Activated CD4-positive, CD25-positive, alpha-beta regulatory T cell treated with anti-CD3 and anti-CD28 coated beads, Interleukin-2, amount 50 U/mL, for 72 hours (primary cell): ENCODE data around the gene ZNF142.

Experiments
- DNase-seq: peaks from one replicate; pipeline ENCODE4 v3.0.0; 2021

ZNF142 gene

DNA sequence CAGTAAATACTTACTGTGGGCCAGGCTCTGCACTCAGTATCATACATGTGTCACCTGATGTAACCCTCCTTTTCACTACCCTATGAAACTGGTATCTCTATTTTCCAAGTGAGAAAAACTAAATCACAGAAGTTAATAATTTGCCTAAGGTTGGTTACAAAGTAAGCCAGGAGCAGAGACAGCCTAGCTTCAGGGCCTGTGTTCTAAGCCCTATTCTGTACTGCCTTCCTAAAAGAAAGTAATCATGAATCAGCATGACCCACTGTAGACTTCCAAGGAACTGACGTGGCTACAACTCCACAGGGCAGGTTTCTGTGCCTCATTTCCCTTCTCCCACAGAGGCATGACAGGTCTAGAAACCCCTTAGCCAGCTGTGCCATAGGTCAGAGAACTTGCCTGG lies 14.3 kb downstream of the ZNF142 start:
- no peak for DNase-seq

- DNase-seq, result no peak
Measured at GRCh38 chr2:218644721-218645120, 14.7 kb downstream of the ZNF142 start.

- DNase-seq, result no peak
Measured at GRCh38 chr2:218643751-218644310, 15.6 kb downstream of the ZNF142 start.

GRCh38 chr2:218642786-218643185 lies 16.6 kb downstream of the ZNF142 start:
- no peak for DNase-seq

DNA sequence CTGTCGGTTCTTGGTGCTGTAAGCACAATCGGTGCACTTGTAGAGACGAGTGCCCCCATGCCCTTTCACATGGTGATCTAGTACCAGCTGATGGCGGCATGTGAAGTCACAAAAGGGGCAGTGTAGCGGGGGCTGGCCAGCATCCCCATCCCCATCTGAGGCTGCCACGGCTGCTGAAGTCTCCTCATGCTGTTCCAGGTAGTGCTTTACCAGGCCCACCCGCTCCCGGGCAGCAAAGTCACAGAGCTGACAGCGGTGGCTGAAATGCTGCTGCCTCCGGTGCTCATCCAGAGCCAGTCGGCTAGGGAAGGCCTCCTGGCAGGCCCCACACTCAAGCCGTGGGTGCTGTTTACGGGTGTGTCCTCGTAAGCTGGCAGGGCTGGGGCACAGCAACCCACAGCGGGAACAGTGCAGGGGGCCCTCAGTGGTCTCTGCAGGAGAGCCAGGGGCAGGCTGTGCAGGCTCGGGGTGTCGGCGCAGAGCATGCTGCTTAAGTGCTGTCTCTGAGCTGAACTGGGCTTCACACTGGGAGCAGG lies 17.2 kb downstream of the ZNF142 start:
- DNase-seq, result no peak

- no peak for DNase-seq
Measured at GRCh38 chr2:218638372-218638771, 21.1 kb downstream of the ZNF142 start.

DNA sequence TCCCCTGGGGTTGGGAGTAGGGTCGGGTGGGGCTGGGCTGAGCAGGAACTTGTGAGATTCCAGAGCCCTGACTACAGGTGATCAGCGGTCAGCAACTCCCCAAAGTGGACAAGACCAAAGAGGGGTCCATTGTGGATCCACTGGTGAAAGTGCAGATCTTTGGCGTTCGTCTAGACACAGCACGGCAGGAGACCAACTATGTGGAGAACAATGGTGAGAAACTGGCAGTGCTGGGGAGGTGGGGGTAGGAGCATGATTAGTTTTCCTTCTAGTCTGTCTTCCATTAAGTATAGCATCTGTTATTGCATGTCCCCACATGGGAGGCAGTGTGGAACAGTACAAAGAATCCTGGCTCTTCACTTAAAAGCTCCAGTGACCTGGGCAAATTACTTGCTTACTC lies 23.7 kb downstream of the ZNF142 start:
- DNase-seq, result no peak

DNA sequence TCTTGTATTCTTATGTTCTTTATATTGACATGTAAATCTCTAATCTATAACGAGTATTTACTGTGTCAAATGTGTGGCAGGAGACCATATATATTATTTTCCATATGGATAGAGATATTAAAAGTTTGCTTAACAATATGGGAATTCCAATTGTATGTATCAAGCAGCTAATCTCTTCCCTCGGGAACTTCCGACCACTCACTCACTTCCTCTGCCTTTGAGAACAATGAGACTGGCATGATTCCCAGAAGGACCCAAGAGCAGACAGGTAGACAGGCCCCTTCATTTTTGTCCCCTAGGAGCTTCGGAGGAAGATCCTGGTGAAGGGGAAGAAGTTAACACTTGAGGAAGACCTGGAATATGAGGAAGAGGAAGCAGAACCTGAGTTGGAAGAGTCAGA lies 27.6 kb downstream of the ZNF142 start:
- no peak for DNase-seq

GRCh38 chr2:218627939-218628338 lies 31.5 kb downstream of the ZNF142 start:
- no peak for DNase-seq

- no peak for DNase-seq
Measured at GRCh38 chr2:218626369-218626768, 33.1 kb downstream of the ZNF142 start.

DNA sequence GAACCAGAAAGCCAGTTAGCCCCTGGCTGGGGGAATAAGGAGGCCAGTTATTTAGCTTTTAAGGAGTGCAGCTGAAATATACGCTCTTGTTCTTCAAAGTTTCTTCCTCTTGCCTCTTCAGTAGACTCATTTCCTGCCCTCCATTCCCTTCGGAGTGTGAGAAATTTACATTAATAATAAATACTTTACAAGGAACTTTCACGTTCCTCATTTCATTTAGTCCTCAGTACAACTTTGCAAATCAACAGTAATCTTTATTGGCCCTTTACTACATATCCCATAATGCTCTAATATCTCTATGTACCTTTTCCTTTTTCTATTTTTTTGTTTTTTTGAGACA lies 36.1 kb downstream of the ZNF142 start:
- no peak for DNase-seq

GRCh38 chr2:218622606-218623365 lies 36.6 kb downstream of the ZNF142 start:
- DNase-seq, result no peak

- DNase-seq, result no peak
Measured at GRCh38 chr2:218621007-218621406, 38.4 kb downstream of the ZNF142 start.

- DNase-seq, result no peak
Measured at GRCh38 chr2:218618102-218618860, 41.1 kb downstream of the ZNF142 start.

DNA sequence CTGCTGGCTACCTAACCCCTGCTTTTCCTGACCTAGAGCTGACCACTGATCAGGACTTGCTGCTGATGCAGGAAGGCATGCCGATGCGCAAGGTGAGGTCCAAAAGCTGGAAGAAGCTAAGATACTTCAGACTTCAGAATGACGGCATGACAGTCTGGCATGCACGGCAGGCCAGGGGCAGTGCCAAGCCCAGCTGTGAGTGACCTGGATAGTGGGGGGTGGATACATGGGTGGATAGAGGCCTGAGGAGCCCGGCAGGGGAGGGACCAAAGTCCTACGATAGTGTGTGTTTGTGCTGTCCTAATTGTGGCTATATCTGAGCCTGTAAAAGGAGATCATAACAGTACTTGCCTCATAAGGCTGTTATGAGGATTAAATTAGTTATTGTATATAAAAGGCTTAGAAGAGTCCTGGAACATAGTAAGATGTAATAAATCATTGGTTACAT lies 43.5 kb downstream of the ZNF142 start:
- DNase-seq, result no peak

DNA sequence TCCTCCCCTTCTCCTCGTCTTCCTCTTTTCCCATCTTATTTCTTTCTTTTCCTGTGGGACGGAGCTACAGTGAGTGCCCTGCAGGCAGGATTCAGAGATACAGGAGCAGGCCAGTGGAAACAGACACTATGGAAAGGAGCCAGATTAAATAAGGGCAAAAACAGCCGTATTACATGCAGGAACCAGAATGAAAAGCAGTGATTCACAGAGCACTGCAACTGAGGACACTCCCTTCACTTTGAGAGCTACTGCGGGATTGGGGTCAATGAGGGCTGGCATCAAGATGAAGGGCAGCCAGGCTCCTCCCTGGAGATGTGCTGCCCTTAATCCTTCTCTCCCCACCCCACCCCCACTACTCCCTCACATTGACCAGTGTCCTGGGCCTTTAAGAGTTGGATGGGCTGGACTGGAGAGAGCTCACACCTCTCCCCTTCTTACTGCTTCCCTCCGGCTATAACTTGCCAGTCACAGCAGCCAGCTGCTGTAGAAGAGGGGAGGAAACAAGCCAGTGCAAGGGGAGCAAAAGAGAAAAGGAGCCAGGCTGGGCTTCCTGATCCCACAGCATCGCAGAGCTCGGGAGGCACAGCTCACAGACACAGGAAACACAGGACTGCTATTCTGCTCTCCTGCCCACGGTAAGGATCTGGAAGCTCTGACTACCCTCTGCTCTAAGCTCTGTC lies 51.8 kb downstream of the ZNF142 start, which contains the start of gene PLCD4:
TSS of gene PLCD4 (plus strand) at position 464 of the 680 bp plus-strand sequence. CDS start 7,841 bp downstream, outside the sequence.
- DNase-seq, result no peak

GRCh38 chr2:218605432-218605831 lies 54.0 kb downstream of the ZNF142 start:
- no peak for DNase-seq
